Measurements from ENCODE around the gene KIAA0319L.
"Not testable (repeated sequence)": the region's sequence is repeated elsewhere in the genome, so short reads cannot be mapped to it uniquely, and the experiment has no call there.

KIAA0319L gene

GRCh38 chr1:35557118-35557610 lies at the start of gene KIAA0319L:
KIAA0319L (minus strand) TSS chr1:35557403; CDS start chr1:35554491, 2,912 bp downstream.
- no peak for DNase-seq

GRCh38 chr1:35605867-35606182 lies 48.6 kb upstream of the KIAA0319L start:
- DNase-seq = no peak

GRCh38 chr1:35605071-35605866 lies 48.1 kb upstream of the KIAA0319L start:
- DNase-seq = no peak

GRCh38 chr1:35603941-35604340 lies 46.7 kb upstream of the KIAA0319L start:
- no peak for DNase-seq

GRCh38 chr1:35603468-35603867 lies 46.3 kb upstream of the KIAA0319L start:
- DNase-seq = no peak

- no peak for DNase-seq
Measured at GRCh38 chr1:35600593-35600992, 43.4 kb upstream of the KIAA0319L start.

- no peak for DNase-seq
Measured at GRCh38 chr1:35599411-35599810, 42.2 kb upstream of the KIAA0319L start.

GRCh38 chr1:35598895-35599294 lies 41.7 kb upstream of the KIAA0319L start:
- DNase-seq = no peak

GRCh38 chr1:35597870-35598269 lies 40.7 kb upstream of the KIAA0319L start:
- no peak for DNase-seq

- DNase-seq = no peak
Measured at GRCh38 chr1:35595684-35596083, 38.5 kb upstream of the KIAA0319L start.

- DNase-seq = no peak
Measured at GRCh38 chr1:35594005-35594760, 37.0 kb upstream of the KIAA0319L start.

- no peak for DNase-seq
Measured at GRCh38 chr1:35592991-35593769, 36.0 kb upstream of the KIAA0319L start.

GRCh38 chr1:35591211-35591610 lies 34.0 kb upstream of the KIAA0319L start:
- no peak for DNase-seq

- DNase-seq = no peak
Measured at GRCh38 chr1:35590476-35591040, 33.4 kb upstream of the KIAA0319L start.

- no peak for DNase-seq
Measured at GRCh38 chr1:35589516-35590427, 32.6 kb upstream of the KIAA0319L start.

- DNase-seq = no peak
Measured at GRCh38 chr1:35588197-35588910, 31.2 kb upstream of the KIAA0319L start.

GRCh38 chr1:35587736-35588135 lies 30.5 kb upstream of the KIAA0319L start:
- DNase-seq = no peak

GRCh38 chr1:35586808-35587207 lies 29.6 kb upstream of the KIAA0319L start:
- DNase-seq = no peak

GRCh38 chr1:35585805-35586204 lies 28.6 kb upstream of the KIAA0319L start:
- not testable (repeated sequence) for DNase-seq

- no peak for DNase-seq
Measured at GRCh38 chr1:35585281-35585680, 28.1 kb upstream of the KIAA0319L start.

GRCh38 chr1:35581621-35582020 lies 24.4 kb upstream of the KIAA0319L start:
- DNase-seq = not testable (repeated sequence)
